Measurements from ENCODE around the gene GALNT2.

Gene GALNT2

GRCh38 chr1:230286890-230287269, 219.8 kb downstream of the GALNT2 start:
- DNase-seq, result no peak

DNA sequence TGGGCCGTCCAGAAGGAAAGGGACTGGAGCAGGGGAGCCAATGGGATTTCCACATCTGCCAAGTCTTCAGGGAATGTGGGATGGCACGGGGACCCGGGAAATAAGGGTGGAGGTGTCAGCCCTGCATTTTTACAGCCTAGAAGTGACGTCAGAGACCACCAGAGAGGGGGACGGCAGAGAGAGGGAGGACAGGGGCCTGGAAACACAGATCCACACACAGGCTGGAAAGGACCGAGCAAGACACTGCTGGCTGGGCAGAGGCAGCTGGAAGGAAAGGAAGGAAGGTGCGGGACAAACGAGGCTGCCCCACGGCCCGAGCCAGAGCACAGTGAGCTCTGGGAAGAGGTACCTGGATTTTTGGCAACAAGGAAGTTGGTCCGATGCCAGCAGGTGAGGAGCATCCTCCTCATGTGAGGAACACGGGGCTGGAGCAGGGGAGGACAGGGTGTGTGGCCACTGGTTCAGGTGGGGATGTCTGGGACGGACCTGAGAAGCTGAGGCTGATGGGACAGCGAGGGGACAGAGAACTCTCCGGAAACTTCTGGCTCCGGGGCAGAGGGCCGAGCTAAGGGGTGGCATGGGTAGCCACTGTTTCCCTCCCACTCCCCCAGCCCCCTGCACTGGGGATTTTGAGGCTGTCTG, 220.8 kb downstream of the GALNT2 start:
- no peak for DNase-seq

- no peak for DNase-seq
Observed at GRCh38 chr1:230288641-230289349, 221.8 kb downstream of the GALNT2 start.

- DNase-seq, result no peak
Observed at GRCh38 chr1:230289350-230289644, 222.3 kb downstream of the GALNT2 start.

GRCh38 chr1:230291731-230292620, 224.9 kb downstream of the GALNT2 start:
- DNase-seq, result no peak

DNA sequence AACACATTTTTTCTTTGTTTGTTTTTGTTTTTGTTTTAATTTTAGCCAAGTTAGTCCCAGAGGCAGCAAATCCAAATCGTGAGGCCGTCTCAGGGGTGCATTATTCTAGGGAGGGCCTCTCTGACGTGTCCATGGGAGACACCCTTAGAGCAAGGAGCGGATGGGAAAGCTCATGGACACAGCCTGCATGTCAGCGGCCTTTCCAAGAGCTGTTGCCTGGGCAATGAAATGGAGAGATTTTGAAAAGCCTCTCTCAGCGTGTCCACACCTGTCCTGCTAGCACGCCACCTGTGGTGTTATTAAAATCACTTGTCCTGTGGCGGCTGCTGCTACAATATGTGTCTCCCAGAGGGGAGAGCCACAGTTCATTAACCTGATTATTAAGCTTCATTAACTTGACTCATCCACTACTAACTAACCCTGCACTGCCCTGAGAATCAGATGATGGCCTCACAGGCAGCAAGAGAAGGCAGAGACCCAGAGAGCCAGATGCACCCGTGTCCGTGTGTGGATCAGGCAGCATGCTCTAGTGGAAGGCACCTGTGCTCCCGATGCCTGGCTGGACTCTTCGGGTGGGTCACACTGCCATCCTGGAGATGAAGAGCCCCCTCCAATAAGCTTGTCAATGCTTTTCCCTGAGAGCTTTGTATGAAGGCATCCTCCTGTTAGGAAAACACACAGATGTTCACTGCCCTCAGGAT, 225.8 kb downstream of the GALNT2 start:
- no peak for DNase-seq

GRCh38 chr1:230293390-230293700, 226.3 kb downstream of the GALNT2 start:
- peak; percentile 52 for DNase-seq

DNA sequence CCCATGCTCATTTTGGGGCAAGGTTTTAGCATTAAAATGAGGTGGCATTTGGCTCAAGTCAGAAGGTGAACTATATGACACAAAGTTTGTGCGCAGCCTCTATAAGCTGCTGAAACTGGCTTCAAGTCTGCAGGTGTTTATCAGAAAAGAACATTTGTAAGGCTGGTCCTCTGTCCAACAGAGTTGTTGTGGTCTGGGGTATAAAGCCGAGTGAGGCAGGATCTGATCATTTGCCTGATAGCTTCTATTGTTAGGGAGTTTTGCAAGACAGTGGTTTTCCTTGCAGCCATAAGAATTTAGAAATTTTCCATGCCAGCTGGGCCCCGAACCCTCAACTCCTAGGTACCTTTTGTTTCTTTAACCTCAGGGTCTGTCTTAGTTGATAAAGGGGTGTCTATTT, 228.3 kb downstream of the GALNT2 start:
- no peak for DNase-seq

- DNase-seq, result no peak
Observed at GRCh38 chr1:230299191-230300006, 232.4 kb downstream of the GALNT2 start.

GRCh38 chr1:230300322-230301301, 233.6 kb downstream of the GALNT2 start:
- DNase-seq, result no peak

DNA sequence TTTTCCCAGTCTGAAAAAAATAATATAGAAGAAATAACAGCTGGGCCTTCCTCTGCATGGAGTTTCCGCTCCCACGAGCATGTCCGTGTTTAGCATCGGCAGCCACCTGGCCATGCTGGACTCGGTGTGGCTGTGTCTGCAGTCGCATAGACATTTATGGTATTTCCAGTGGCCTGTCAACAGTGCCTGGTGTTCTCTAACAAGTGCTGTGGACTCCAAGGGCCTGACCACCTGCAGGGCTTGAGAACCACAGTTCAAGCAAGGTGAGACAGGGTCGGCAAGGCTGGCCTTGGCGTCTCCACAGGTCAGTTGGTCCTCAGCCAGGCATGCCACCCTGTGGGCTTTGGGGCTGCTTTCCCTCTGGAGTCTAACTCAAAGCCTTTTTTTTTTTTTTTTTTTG, 234.3 kb downstream of the GALNT2 start:
- no peak for DNase-seq

GRCh38 chr1:230301822-230302221, 234.8 kb downstream of the GALNT2 start:
- no peak for DNase-seq

DNA sequence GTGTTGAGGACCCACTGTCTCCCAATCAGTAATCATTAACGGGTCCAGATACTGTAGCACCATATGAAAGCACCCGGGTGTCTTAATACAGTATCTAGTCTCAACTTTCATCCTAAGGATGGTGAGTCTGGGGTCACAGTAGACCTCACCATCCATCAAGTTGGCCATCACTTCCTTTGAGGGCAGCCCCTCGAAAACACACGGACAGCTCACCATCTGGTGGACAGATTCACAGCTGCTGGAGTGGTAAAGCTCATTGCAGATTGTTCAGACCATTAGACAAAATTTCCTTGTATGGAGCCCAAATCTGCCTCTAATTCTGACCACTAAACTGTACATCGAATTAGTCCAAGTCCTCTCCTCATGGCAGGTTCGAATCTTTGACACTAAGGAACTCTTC, 236.0 kb downstream of the GALNT2 start:
- DNase-seq, result no peak

- no peak for DNase-seq
Observed at GRCh38 chr1:230303822-230304221, 236.8 kb downstream of the GALNT2 start.

DNA sequence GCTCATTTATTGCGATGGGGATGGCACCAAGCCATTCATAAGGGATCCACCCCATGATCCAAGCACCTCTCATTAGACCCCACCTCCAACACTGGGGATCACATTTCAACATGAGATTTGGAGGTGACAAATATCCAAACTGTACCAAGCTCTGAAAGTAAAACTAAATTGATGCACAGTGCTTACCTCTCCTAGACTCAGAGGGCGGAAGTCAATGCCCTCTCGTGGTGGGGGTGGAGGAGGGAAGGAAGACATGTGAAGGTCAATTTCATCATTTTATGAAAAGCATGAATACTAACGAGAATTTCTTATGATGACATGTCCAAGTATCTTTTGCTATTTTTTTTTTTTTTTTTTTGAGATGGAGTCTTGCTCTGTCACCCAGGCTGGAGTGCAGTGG, 239.1 kb downstream of the GALNT2 start:
- no peak for DNase-seq

- DNase-seq, result no peak
Observed at GRCh38 chr1:230307213-230307612, 240.2 kb downstream of the GALNT2 start.

- DNase-seq, result no peak
Observed at GRCh38 chr1:230308039-230308438, 241.0 kb downstream of the GALNT2 start.

DNA sequence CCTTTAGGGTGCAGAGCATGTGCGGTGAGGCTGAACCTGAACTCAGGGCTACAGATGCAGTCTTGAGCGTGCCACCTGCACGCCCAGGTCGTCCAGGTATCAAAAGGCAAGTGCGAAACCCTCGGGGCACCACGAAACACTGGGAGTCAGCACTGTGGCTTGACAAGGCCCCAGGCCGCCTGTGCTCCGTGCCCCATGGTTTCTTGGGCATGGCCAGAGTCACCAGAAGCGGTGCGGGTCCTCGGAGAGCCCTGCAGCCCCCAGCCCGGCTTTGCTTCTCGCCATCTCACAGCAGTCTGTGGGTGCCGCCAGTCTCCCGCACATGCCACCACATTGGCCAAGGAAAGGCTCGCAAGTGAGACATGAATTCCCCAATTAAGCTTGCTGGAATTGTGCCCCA, 241.8 kb downstream of the GALNT2 start:
- no peak for DNase-seq

DNA sequence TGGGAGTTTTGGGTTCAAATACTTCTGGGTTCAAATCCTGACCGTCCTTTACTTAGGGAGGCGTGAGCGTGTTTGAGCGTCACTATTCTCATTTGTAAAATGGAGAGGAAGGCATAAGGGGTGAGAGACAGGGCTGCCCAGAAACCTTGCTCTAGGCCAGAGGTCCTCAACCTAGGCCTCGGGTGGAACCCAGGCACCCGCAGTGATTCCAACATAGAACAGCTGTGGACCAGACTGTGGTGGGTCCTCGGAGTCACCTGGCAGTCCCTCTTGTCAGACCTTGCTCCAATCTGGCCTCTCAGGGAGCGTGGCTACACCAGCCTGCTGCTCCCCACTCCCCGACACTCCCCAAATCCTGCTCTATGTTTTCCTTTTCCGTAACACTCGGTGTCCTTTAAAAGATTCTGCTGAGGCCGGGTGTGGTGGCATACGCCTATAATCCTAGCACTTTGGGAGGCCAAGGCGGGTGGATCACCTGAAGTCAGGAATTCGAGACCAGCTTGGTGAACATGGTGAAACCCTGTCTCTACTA, 242.7 kb downstream of the GALNT2 start:
- no peak for DNase-seq

GRCh38 chr1:230310381-230311163, 243.5 kb downstream of the GALNT2 start:
- peak; percentile 81 for DNase-seq
